ENCODE measurements around the gene LRSAM1.

DNA sequence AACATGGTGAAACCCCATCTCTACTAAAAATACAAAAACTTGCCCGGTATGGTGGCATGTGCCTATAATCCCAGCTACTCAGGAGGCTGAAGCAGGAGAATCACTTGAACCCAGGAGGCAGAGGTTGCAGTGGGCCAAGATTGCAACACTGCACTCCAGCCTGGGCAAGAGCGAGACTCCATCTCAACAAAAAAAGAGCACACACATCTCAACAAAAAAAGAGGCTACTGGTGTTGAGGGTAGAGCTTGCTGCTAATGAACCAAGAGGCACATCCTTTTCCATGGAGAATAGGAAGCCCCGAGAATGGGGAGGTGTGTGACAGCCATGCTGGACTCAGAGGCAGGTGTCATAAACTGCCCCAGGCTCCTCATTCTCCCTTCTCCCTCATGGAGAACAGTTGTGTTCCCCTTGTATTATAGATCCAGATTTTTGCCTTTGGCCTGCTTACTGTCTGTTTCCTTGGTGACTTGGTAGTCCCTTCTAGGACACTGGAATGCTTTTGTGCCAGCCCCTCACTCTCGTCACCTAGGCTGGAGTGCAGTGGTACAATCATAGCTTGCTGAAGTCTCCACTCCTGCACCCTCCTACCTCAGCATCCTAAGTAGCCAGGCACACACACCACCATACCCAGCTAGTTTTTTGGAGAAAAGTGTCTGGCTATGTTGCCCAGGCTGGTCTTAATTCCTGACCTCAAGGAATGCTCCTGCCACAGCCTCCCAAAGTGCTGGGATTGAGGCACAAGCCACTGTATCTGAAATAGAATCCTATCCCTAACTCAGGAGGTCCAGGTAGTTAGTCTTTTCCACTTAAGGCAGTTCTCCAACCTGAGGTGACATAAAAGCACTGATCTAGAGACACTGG is 5.2 kb upstream of the LRSAM1 start:
- TF ChIP-seq POLR2AphosphoS5 (IDR thresholded peaks at IDR 0.05): no peak
- TF ChIP-seq, protein P1, sequence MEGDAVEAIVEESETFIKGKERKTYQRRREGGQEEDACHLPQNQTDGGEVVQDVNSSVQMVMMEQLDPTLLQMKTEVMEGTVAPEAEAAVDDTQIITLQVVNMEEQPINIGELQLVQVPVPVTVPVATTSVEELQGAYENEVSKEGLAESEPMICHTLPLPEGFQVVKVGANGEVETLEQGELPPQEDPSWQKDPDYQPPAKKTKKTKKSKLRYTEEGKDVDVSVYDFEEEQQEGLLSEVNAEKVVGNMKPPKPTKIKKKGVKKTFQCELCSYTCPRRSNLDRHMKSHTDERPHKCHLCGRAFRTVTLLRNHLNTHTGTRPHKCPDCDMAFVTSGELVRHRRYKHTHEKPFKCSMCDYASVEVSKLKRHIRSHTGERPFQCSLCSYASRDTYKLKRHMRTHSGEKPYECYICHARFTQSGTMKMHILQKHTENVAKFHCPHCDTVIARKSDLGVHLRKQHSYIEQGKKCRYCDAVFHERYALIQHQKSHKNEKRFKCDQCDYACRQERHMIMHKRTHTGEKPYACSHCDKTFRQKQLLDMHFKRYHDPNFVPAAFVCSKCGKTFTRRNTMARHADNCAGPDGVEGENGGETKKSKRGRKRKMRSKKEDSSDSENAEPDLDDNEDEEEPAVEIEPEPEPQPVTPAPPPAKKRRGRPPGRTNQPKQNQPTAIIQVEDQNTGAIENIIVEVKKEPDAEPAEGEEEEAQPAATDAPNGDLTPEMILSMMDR (IDR thresholded peaks at IDR 0.05): no peak
- no peak for TF ChIP-seq EP300 (IDR thresholded peaks at IDR 0.05)
- TF ChIP-seq POLR2A (IDR thresholded peaks at IDR 0.05): no peak
